Measurements from ENCODE around the gene WDFY4. TPM values are rescaled to one million over a fixed set of nuclear protein-coding genes. Genes with fewer than 3 reads are reported as not detected.

WDFY4 gene
- 0.22 TPM for total RNA-seq (2021; ENCODE audit: unreplicated experiment)
- not detected in 2 replicates for polyA plus RNA-seq (2012)
- Bru-seq, nascent RNA: not detected
- BruChase-seq, experiment 1, labeled RNA remaining after a 6-hour chase: not detected
- percentile 1 among the genes with signal in this experiment for BruChase-seq, experiment 2, labeled RNA remaining after a 2-hour chase
- long read RNA-seq: 0 reads

DNA sequence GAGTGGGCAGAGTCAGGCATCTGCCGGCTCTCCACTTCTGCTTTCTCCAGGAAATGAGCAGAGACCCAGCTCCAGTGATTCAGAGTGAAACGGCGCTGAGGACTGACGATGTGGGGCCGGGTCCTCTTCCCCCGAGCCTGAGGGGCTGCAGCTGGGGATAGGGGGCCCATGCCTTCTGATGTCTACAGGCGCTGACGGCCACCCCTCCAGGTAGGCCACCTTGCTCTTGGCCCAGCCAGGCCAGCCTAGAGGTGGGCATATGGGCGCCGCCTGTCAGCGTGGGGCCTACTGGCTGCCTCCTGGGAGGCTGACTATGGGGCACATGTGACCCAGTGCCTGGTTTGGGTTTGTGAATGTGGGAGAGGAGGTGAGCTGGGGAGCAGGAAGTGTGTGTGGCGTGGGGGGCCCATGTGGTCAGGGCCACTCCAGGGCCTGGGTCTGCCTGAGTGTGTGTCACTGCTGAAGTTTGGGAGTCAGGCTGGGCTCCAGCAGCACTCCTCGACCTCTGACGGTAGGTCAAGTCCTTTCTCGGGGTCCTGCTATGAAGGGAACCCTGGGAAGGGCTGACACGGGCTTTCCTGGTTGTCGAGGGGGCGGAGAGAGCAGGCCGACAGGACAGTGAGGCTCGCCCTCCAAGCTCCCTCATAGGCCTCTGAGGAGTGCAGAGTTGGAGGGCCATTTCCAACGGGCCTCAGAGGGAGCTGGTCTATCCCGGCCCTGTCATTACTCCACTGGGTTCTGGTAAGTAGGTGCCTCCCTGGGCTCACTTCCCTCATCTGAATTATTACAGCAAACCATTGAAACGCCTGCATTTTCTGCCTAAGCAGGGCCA, at the start of gene WDFY4:
Gene WDFY4 (plus strand): TSS at position 82 of the 832 bp plus-strand sequence. CDS start 24,860 bp downstream, outside the sequence.
- DNase-seq (ENCODE audit: low read depth, low spot score) (no peak), ATAC-seq (no peak)
- H3K79me2 ChIP-seq (ENCODE audit: insufficient read depth, low read length): no peaks in the 10 kb centered on the region
- BruUV-seq (replicated peaks): no TSS peak
- H3K9me3 ChIP-seq (ENCODE audit: control insufficient read depth in 1 of 2, insufficient read depth in 1 of 2, low read depth in 1 of 2, low read length in 2 of 2): no peaks in the 10 kb centered on the region
- H3K27ac ChIP-seq (ENCODE audit: low read depth, low read length): no peak within 1 kb of the TSS
- no peak within 1 kb of the TSS for H2AFZ ChIP-seq (ENCODE audit: low read depth, low read length, poor library complexity, severe bottlenecking)
- POLR2A ChIA-PET: no interaction called here
- no peaks in the 10 kb centered on the region for H3K4me1 ChIP-seq (ENCODE audit: control insufficient read depth in 1 of 2, insufficient read depth in 2 of 2, low read length in 2 of 2)
- no peaks in the 10 kb centered on the region for H3K9me2 ChIP-seq (ENCODE audit: insufficient read depth)
- RAD21 ChIA-PET (ENCODE audit: low non-redundant PET in 1 of 2, low total read pairs in 2 of 2, uncharacterized antibody in 2 of 2, unreplicated experiment in 2 of 2): no interaction called here
- no peak within 1 kb of the TSS for H3K4me2 ChIP-seq (ENCODE audit: low read length)
- CTCF ChIA-PET: no interaction called here
- H3K36me3 ChIP-seq (ENCODE audit: control insufficient read depth in 1 of 2, insufficient read depth in 2 of 2, low read length in 2 of 2): no peaks in the 10 kb centered on the region
- no peaks in the 10 kb centered on the region for H4K20me1 ChIP-seq (ENCODE audit: insufficient read depth)
- intact Hi-C loops (cut with micrococcal nuclease): no loop called here
- TF ChIP-seq CBX3 (IDR thresholded peaks at IDR 0.05; ENCODE audit: low read depth): no peak
- H3K27me3 ChIP-seq (ENCODE audit: insufficient read depth, low read length): peaks cover 9% of the 10 kb centered on the region; the same call in 1 of the 2 replicates
- no peak within 1 kb of the TSS for H3K9ac ChIP-seq (ENCODE audit: low read length)
- H3K4me3 ChIP-seq (replicated peaks in 1 of 2; ENCODE audit: low read depth in 1 of 2, low read length in 2 of 2): no peak within 1 kb of the TSS

DNA sequence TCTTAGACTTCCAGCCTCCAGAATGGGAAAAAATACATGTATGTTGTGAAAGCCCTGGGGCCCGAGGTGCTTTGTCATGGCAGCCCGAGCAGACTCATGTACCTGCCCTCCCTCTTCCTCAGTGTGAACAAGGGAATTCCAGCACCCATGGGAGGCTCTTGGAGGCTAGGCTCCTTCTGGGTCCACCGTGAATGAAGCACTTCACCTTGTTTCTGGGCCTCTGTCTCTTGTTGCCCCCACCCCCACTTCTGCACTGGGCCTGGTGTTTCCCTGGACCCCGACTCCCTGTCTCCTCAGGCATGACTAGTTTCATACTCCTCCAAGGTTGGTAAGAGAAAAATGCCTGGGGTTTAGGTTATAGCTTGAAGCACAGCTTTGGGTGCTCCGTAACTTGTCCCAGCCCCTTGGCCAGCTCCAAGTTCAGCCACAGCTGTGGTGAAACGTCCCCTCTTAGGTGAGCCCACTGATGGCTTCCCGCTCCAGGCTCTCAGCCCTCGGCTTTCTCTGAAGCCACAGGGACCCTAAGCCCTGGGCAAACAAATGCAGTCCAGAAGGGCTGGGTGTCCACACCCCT, 49.6 kb upstream of the WDFY4 start:
- no peak overlapping the region for H3K9ac ChIP-seq (ENCODE audit: low read length)
- H3K27ac ChIP-seq (ENCODE audit: low read depth, low read length): no peak overlapping the region
- ATAC-seq: no peak
- no peak overlapping the region for H3K4me3 ChIP-seq (replicated peaks in 1 of 2; ENCODE audit: low read depth in 1 of 2, low read length in 2 of 2)
- no peaks in the 10 kb centered on the region for H3K9me3 ChIP-seq (ENCODE audit: control insufficient read depth in 1 of 2, insufficient read depth in 1 of 2, low read depth in 1 of 2, low read length in 2 of 2)
- no peaks in the 10 kb centered on the region for H4K20me1 ChIP-seq (ENCODE audit: insufficient read depth)
- ChIA-PET CTCF (interaction anchor here (1.5 kb wide), 1 partner anchor 20 kb away, joined by 5 read pairs; no protein-coding TSS in a partner anchor), POLR2A (no interaction called here), RAD21 (ENCODE audit: low non-redundant PET in 1 of 2, low total read pairs in 2 of 2, uncharacterized antibody in 2 of 2, unreplicated experiment in 2 of 2) (no interaction called here)
- H3K9me2 ChIP-seq (ENCODE audit: insufficient read depth): no peaks in the 10 kb centered on the region
- no TSS peak for BruUV-seq (replicated peaks)
- no peak overlapping the region for H2AFZ ChIP-seq (ENCODE audit: low read depth, low read length, poor library complexity, severe bottlenecking)
- no peak overlapping the region for H3K4me2 ChIP-seq (ENCODE audit: low read length)
- H3K27me3 ChIP-seq (ENCODE audit: insufficient read depth, low read length): no peaks in the 10 kb centered on the region
- no peak for TF ChIP-seq ZNF274 (IDR thresholded peaks at IDR 0.05; ENCODE audit: low read depth, low read length)
- no peak for TF ChIP-seq TCF7L2 (IDR thresholded peaks at IDR 0.05; ENCODE audit: borderline replicate concordance, extremely low read depth, insufficient read depth, insufficient read length)
- no peak for TF ChIP-seq SP1 (IDR thresholded peaks at IDR 0.05; ENCODE audit: low read depth)
- TF ChIP-seq, protein P1, sequence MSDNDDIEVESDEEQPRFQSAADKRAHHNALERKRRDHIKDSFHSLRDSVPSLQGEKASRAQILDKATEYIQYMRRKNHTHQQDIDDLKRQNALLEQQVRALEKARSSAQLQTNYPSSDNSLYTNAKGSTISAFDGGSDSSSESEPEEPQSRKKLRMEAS (IDR thresholded peaks at IDR 0.05): no peak
- no peak for TF ChIP-seq EZH2 (IDR thresholded peaks at IDR 0.05)
- no peak for TF ChIP-seq SRF (IDR thresholded peaks at IDR 0.05; ENCODE audit: low read depth)
- TF ChIP-seq REST (IDR thresholded peaks at IDR 0.05; ENCODE audit: low read depth): no peak
- no peak for DNase-seq (ENCODE audit: low read depth, low spot score)
- H3K4me1 ChIP-seq (ENCODE audit: control insufficient read depth in 1 of 2, insufficient read depth in 2 of 2, low read length in 2 of 2): no peaks in the 10 kb centered on the region
- no peaks in the 10 kb centered on the region for H3K36me3 ChIP-seq (ENCODE audit: control insufficient read depth in 1 of 2, insufficient read depth in 2 of 2, low read length in 2 of 2)
- no peaks in the 10 kb centered on the region for H3K79me2 ChIP-seq (ENCODE audit: insufficient read depth, low read length)
- intact Hi-C loops (cut with micrococcal nuclease): no loop called here
